Spleen (tissue), 11 donors: ENCODE data around the gene LPO. TPM values are rescaled to one million over a fixed set of nuclear protein-coding genes. Genes with fewer than 3 reads are reported as not detected.

Experiments used
- DNase-seq: peaks from one replicate; pipeline ENCODE4 v3.0.0-alpha.2; 2020
- H3K27ac ChIP-seq, 8 donors: fragments of 200-600 bp; sonication (generic) in 7 of 8; 1 replicate in 4 of 8; 2 replicates in 4 of 8; pipeline versions ENCODE4 v1.5.0 to v1.8.0; 2016 to 2021; ENCODE audit warnings: inconsistent platforms in 4 of 8, mild to moderate bottlenecking in 4 of 8, moderate library complexity in 1 of 8
- H3K27me3 ChIP-seq, 7 donors: fragments of 200-600 bp; sonication (generic) in 6 of 7; replicated peaks in 1 of 7; 1 replicate in 4 of 7; 2 replicates in 3 of 7; pipeline versions ENCODE4 v1.5.0 to v1.8.0; 2016 to 2021; ENCODE audit warnings: inconsistent platforms in 3 of 7, mild to moderate bottlenecking in 1 of 7
- H3K36me3 ChIP-seq, 6 donors: fragments of 200-600 bp; sonication (generic) in 5 of 6; 1 replicate in 4 of 6; 2 replicates in 2 of 6; pipeline versions ENCODE4 v1.5.0 to v1.8.0; 2016 to 2021; ENCODE audit warnings: inconsistent platforms in 2 of 6
- H3K4me1 ChIP-seq, 6 donors: fragments of 200-600 bp; sonication (generic) in 5 of 6; 1 replicate in 3 of 6; 2 replicates in 3 of 6; pipeline versions ENCODE4 v1.5.0 to v1.8.0; 2016 to 2021; ENCODE audit warnings: inconsistent platforms in 3 of 6
- H3K4me3 ChIP-seq, 8 donors: fragments of 200-600 bp; sonication (generic) in 7 of 8; 1 replicate in 4 of 8; 2 replicates in 4 of 8; pipeline versions ENCODE4 v1.5.0 to v1.8.0; 2016 to 2021; ENCODE audit warnings: inconsistent platforms in 4 of 8, mild to moderate bottlenecking in 4 of 8, moderate library complexity in 2 of 8
- H3K9me3 ChIP-seq, 8 donors: fragments of 200-600 bp; sonication (generic) in 7 of 8; 1 replicate in 4 of 8; 2 replicates in 4 of 8; pipeline versions ENCODE4 v1.5.0 to v1.8.0; 2016 to 2021; ENCODE audit warnings: inconsistent platforms in 4 of 8
- POLR2A ChIP-seq, 3 donors: fragments of 450-650 bp; IDR thresholded peaks; one replicate each; pipeline ENCODE4 v1.5.1; 2017; ENCODE audit warnings: antibody characterized with exemption in 3 of 3, mild to moderate bottlenecking in 1 of 3
- POLR2AphosphoS5 ChIP-seq, 3 donors: sonication (generic); formaldehyde crosslinking; IDR thresholded peaks; one replicate each; pipeline ENCODE4 v1.5.1; 2017; ENCODE audit warnings: antibody characterized with exemption in 3 of 3
- WGBS, 5 donors: extraction: QIAGEN DNeasy Blood & Tissue Kit in 3 of 5; methylation state at CpG; one replicate each; pipeline versions ENCODE4 v1.1.5 to v1.1.7; 2013 to 2018; 5-methylcytosine and 5-hydroxymethylcytosine counted together
- intact Hi-C: fragments of 100-400 bp; cut with DNase I; formaldehyde crosslinking; loops from one replicate; pipeline ENCODE4 v1.15.0; 2023; ENCODE audit warnings: low total_unique reads
- polyA plus RNA-seq, 3 donors: library from polyadenylated mRNA; stranded (reverse); fragments of 200-250 nt; gene quantifications; one replicate each; pipeline ENCODE4 v1.2.1, GENCODE V29; 2013
- total RNA-seq, 7 donors: library from RNA; depleted of rRNA in 3 of 7; stranded (reverse); fragments of >200 nt in 3 of 7; fragmentation: NEBNext Ultra II Directional in 4 of 7; extraction: Animal tissue kit (Norgen Biotek cat#: 25700) in 4 of 7; gene quantifications; one replicate each; pipeline versions ENCODE4 v1.1.0 to v1.2.1, GENCODE V29; 2016 to 2021
- TF ChIP-seq, protein P1 (sequence below), 11 experiments: fragments of 200-600 bp in 7 of 11; fragments of 450-650 bp in 4 of 11; sonication (generic) in 4 of 11; IDR thresholded peaks in 8 of 11; conservative IDR thresholded peaks in 3 of 11; 1 replicate in 7 of 11; 2 replicates in 4 of 11; pipeline versions ENCODE4 v1.4.0 to v1.8.0; 2016 to 2021; ENCODE audit warnings: antibody characterized with exemption in 11 of 11, inconsistent platforms in 4 of 11, mild to moderate bottlenecking in 1 of 11
- donor health status: healthy with polysubstance abuse.
- donor health status: DM: no; HTN: no; CAD: no; lungs with moderate emphysema.
- donor health status: DM: no; HTN: no; CAD: no.
- donor health status: Bipolar disorder and iron deficiency.
- donor health status: healthy.
- donor health status: DM: no; HTN: no; CAD: no.
- donor health status: DM: yes; HTN: yes; CAD: no.

Gene LPO
- total and polyA plus RNA-seq, 10 donors: 0.02 to 0.10 (median 0.06) TPM; not detected in 7

DNA sequence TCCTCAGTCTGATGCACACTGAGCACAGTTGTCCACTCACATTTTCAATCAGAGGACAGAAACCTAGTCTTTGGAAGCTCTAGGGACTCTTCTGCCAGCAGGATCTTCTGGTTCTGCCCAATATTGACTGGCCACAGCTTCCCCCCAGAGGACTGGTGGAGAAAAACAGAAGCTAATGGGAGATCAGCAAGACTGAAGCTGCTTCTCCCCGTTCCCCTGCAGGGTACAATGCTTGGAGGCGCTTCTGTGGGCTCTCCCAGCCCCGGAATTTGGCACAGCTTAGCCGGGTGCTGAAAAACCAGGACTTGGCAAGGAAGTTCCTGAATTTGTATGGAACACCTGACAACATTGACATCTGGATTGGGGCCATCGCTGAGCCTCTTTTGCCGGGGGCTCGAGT is 35.5 kb upstream of the LPO start:
- WGBS, 5 donors: 88 to 94% (median 90%) methylated on average over 7 of the region's 7 CpGs
- TF ChIP-seq POLR2AphosphoS5 (IDR thresholded peaks at IDR 0.05) (no peak), POLR2A (IDR thresholded peaks at IDR 0.05) (no peak)
- TF ChIP-seq, protein P1, sequence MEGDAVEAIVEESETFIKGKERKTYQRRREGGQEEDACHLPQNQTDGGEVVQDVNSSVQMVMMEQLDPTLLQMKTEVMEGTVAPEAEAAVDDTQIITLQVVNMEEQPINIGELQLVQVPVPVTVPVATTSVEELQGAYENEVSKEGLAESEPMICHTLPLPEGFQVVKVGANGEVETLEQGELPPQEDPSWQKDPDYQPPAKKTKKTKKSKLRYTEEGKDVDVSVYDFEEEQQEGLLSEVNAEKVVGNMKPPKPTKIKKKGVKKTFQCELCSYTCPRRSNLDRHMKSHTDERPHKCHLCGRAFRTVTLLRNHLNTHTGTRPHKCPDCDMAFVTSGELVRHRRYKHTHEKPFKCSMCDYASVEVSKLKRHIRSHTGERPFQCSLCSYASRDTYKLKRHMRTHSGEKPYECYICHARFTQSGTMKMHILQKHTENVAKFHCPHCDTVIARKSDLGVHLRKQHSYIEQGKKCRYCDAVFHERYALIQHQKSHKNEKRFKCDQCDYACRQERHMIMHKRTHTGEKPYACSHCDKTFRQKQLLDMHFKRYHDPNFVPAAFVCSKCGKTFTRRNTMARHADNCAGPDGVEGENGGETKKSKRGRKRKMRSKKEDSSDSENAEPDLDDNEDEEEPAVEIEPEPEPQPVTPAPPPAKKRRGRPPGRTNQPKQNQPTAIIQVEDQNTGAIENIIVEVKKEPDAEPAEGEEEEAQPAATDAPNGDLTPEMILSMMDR (IDR thresholded peaks at IDR 0.05 in 8 of 11, conservative IDR thresholded peaks at IDR 0.05 in 3 of 11): no peak

DNA sequence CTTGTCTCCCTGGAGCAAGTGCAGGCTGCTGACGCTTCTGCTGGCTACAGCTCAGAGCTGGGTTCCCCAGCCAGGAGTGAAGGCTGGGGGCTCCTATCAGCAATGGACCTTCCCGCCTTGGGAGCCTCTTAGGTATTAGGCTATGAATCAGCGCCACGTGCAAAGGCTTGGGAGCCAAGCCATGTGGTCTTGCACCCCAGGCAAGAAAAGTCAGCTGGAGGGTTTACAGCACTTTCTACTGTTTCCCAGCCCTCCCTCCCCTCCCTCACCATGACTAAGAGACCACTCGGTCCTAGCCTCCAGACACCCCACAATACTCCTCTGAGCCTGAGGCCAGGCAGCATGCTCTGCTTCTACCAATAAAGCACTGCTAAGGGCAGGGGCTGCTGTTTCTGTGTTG is 33.6 kb upstream of the LPO start:
- DNase-seq: no peak
- H3K4me1 ChIP-seq: peaks cover 0 to 4% (median 0%) of the 10 kb centered on the region in 6 donors
- 73 to 97% (median 91%) methylated on average over 5 of the region's 5 CpGs for WGBS, 5 donors
- peaks cover 0 to 7% (median 0%) of the 10 kb centered on the region in 7 donors for H3K27me3 ChIP-seq
- H3K36me3 ChIP-seq: peaks cover 0 to 51% (median 26%) of the 10 kb centered on the region in 6 donors
- H3K4me3 ChIP-seq: no peak overlapping the region
- no peak overlapping the region for H3K27ac ChIP-seq
- no peak for TF ChIP-seq POLR2AphosphoS5 (IDR thresholded peaks at IDR 0.05)
- TF ChIP-seq, protein P1 (IDR thresholded peaks at IDR 0.05 in 8 of 11, conservative IDR thresholded peaks at IDR 0.05 in 3 of 11): no peak
- TF ChIP-seq POLR2A (IDR thresholded peaks at IDR 0.05): no peak
- no peaks in the 10 kb centered on the region for H3K9me3 ChIP-seq
- intact Hi-C loops: no loop called here

More for the DNA sequence above, 35.5 kb upstream of the LPO start:
- no peak overlapping the region for H3K27ac ChIP-seq
- H3K4me3 ChIP-seq: no peak overlapping the region
- DNase-seq: no peak
- peaks cover 0 to 4% (median 0%) of the 10 kb centered on the region in 6 donors for H3K4me1 ChIP-seq
- intact Hi-C loops: no loop called here
- H3K27me3 ChIP-seq: peaks cover 0 to 26% (median 10%) of the 10 kb centered on the region in 7 donors
- H3K9me3 ChIP-seq: no peaks in the 10 kb centered on the region
- peaks cover 0 to 34% (median 14%) of the 10 kb centered on the region in 6 donors for H3K36me3 ChIP-seq

DNA sequence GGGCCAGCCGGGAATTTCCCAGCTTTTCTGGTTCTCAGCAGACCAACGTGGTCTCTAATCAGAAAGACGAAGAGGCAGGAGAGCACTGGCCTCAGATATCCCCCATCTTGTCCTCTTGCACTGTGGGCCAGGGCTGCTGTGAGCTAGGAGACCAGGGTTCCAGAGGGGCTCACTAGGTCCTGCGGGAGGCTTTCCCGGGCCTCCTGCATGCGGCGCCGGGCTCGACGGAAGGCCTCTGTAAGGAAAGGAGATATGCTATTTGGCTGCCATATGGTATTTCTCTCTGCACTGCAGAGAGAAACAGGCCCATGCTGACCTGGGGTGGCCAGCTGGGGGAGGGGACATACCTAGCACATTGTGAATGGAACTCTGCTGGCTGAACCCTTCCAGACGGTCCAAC is 32.4 kb upstream of the LPO start:
- DNase-seq: no peak
- Histone ChIP-seq H3K9me3 (no peaks in the 10 kb centered on the region), H3K27me3 (no peaks in the 10 kb centered on the region), H3K4me3 (no peak overlapping the region), H3K4me1 (no peaks in the 10 kb centered on the region), H3K36me3 (peaks cover 3 to 62% (median 35%) of the 10 kb centered on the region in 6 donors), H3K27ac (no peak overlapping the region)
- intact Hi-C loops: no loop called here
- 92 to 98% (median 95%) methylated on average over 10 to 11 of the region's 11 CpGs for WGBS, 5 donors
- TF ChIP-seq POLR2A (IDR thresholded peaks at IDR 0.05): no peak
- TF ChIP-seq, protein P1 (IDR thresholded peaks at IDR 0.05 in 8 of 11, conservative IDR thresholded peaks at IDR 0.05 in 3 of 11): no peak
- TF ChIP-seq POLR2AphosphoS5 (IDR thresholded peaks at IDR 0.05): no peak

DNA sequence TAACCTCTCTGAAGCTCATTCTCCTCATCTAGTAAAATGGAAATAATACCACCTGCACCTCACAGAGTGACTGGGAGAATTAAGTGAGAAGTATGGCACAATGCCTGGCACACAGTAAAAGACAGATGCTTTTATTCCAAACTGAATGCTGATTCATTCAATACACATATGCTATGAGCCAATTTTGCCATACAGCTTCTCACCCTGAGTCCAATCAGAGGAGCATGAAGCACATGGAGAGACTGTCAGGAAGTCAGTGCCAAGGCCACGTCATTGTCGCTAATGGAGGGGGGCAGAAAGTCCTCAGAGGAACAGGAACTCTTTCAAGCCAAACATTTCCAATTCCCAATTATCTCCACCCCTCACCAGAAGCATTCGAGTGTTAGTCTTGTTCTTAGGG is 30.9 kb upstream of the LPO start:
- Histone ChIP-seq H3K9me3 (no peaks in the 10 kb centered on the region), H3K4me3 (no peak overlapping the region), H3K4me1 (no peaks in the 10 kb centered on the region), H3K36me3 (peaks cover 3 to 77% (median 43%) of the 10 kb centered on the region in 6 donors), H3K27me3 (no peaks in the 10 kb centered on the region), H3K27ac (no peak overlapping the region)
- TF ChIP-seq, protein P1 (IDR thresholded peaks at IDR 0.05 in 8 of 11, conservative IDR thresholded peaks at IDR 0.05 in 3 of 11): no peak
- TF ChIP-seq POLR2AphosphoS5 (IDR thresholded peaks at IDR 0.05) (no peak), POLR2A (IDR thresholded peaks at IDR 0.05) (no peak)
- intact Hi-C loops: no loop called here
- 65 to 88% (median 75%) methylated on average over 3 of the region's 3 CpGs for WGBS, 5 donors
- no peak for DNase-seq
